K562 (cell line): ENCODE measurements around the gene IGF2R. TPM values are rescaled to one million over a fixed set of nuclear protein-coding genes. Genes with fewer than 3 reads are reported as not detected.
A peak's percentile ranks its signal among the peaks of the same experiment; 100 is the strongest.
"Not testable (repeated sequence)": the region's sequence is repeated elsewhere in the genome, so short reads cannot be mapped to it uniquely, and the experiment has no call there.

Source experiments
- ATAC-seq: fragments of 200-7000 bp; cut with Tn5 transposase; 3 replicates; pipeline ENCODE4 v1.9.1; 2020; ENCODE audit warnings: moderate library complexity
- BruUV-seq: library from RNA; stranded (reverse); fragments of 400-500 nt; replicated peaks from 2 replicates; lab custom pipeline; 2021; lab: Mats Ljungman, UMichigan
- CTCF ChIA-PET: fragments of 300-600 bp; formaldehyde crosslinking; extraction: SDS; loops from one replicate; lab custom pipeline; 2021; ENCODE audit warnings: low intra/inter-chr PET ratio; lab: Yijun Ruan, JAX
- POLR2A ChIA-PET: fragments of 300-600, 350-650 bp; sonication (Branson Sonifier 250); formaldehyde crosslinking; extraction: SDS; loops from one replicate; lab custom pipeline; 2021; ENCODE audit warnings: antibody characterized with exemption, inconsistent platforms; lab: Yijun Ruan, JAX
- DNase-seq, 4 experiments: peaks; one replicate each; pipeline versions ENCODE4 v3.0.0 to v3.0.0-alpha.2; 2011 to 2018; ENCODE audit warnings: low spot score in 3 of 4, mixed read lengths in 3 of 4; ENCODE audit errors: extremely low read depth in 1 of 4
- FAIRE-seq: peaks from 2 replicates; lab custom pipeline; 2011; peaks lifted over from hg19 to GRCh38; lab: Jason Lieb, UNC
- H2AFZ ChIP-seq: 2 replicates; pipeline ENCODE4 v1.6.0; 2011; ENCODE audit warnings: low read depth, low read length, control low read depth, inconsistent platforms
- H3K27ac ChIP-seq: fragments of 200-600 bp; 3 replicates; pipeline ENCODE4 v1.8.0; 2011; ENCODE audit warnings: low read depth, mild to moderate bottlenecking, control low read depth, inconsistent platforms, low read length, moderate library complexity, mixed read lengths; ENCODE audit errors: extremely low read depth
- H3K27me3 ChIP-seq, 2 experiments: fragments of 300-600 bp in 1 of 2; 2 replicates in 1 of 2; 3 replicates in 1 of 2; pipeline versions ENCODE4 v1.6.0 to v1.8.0; 2011; ENCODE audit warnings: inconsistent platforms in 2 of 2, low read length in 2 of 2, mild to moderate bottlenecking in 1 of 2, mixed read lengths in 1 of 2, moderate library complexity in 1 of 2; ENCODE audit not compliant: control insufficient read depth in 2 of 2, insufficient read depth in 2 of 2
- H3K36me3 ChIP-seq: fragments of 300-600 bp; 3 replicates; pipeline ENCODE4 v1.8.0; 2011; ENCODE audit warnings: mild to moderate bottlenecking, low read length, inconsistent platforms; ENCODE audit not compliant: control insufficient read depth, insufficient read depth
- H3K4me1 ChIP-seq, 2 experiments: fragments of 200-600 bp in 1 of 2; replicated peaks in 1 of 2; 2 replicates in 1 of 2; 3 replicates in 1 of 2; pipeline versions ENCODE4 v1.5.1 to v1.8.0; 2011; ENCODE audit warnings: inconsistent platforms in 2 of 2, low read length in 2 of 2, mild to moderate bottlenecking in 1 of 2, mixed read lengths in 1 of 2, moderate library complexity in 1 of 2; ENCODE audit not compliant: control insufficient read depth in 2 of 2, insufficient read depth in 2 of 2
- H3K4me2 ChIP-seq: 2 replicates; pipeline ENCODE4 v1.6.1; 2011; ENCODE audit warnings: low read length, control low read depth, inconsistent platforms, mixed read lengths; ENCODE audit not compliant: insufficient read depth
- H3K4me3 ChIP-seq: fragments of 200-600 bp; sonication (generic), shearing (Covaris generic); 2 replicates; pipeline ENCODE4 v1.5.1; 2016; ENCODE audit warnings: control low read depth, inconsistent platforms
- H3K79me2 ChIP-seq: fragments of 200-600 bp; 3 replicates; pipeline ENCODE4 v1.8.0; 2011; ENCODE audit warnings: low read length, inconsistent platforms; ENCODE audit not compliant: control insufficient read depth, insufficient read depth
- H3K9ac ChIP-seq, 2 experiments: 2 replicates each; pipeline versions ENCODE4 v1.6.0 to v1.6.1; 2011; ENCODE audit warnings: low read depth in 2 of 2, low read length in 2 of 2, control low read depth in 1 of 2, inconsistent platforms in 1 of 2, mild to moderate bottlenecking in 1 of 2, mixed read lengths in 1 of 2; ENCODE audit not compliant: insufficient read depth in 1 of 2
- H3K9me1 ChIP-seq: one replicate; pipeline ENCODE4 v1.6.0; 2011; ENCODE audit warnings: inconsistent platforms, mild to moderate bottlenecking, low read length, moderate library complexity; ENCODE audit not compliant: control insufficient read depth, insufficient read depth
- H3K9me3 ChIP-seq: replicated peaks from 2 replicates; pipeline ENCODE4 v1.5.1; 2011; ENCODE audit warnings: low read depth, low read length, inconsistent platforms; ENCODE audit not compliant: control insufficient read depth, insufficient read depth
- H4K20me1 ChIP-seq: replicated peaks from 2 replicates; pipeline ENCODE4 v1.6.1; 2011; ENCODE audit warnings: low read length, inconsistent platforms, mixed read lengths; ENCODE audit not compliant: control insufficient read depth, insufficient read depth
- ATF3 ChIP-seq, 2 experiments: fragments of 450-650 bp in 1 of 2; sonication (generic) in 1 of 2; formaldehyde crosslinking in 1 of 2; IDR thresholded peaks in 1 of 2; conservative IDR thresholded peaks in 1 of 2; 2 replicates each; pipeline versions ENCODE4 v1.6.1 to v1.8.1; 2016 to 2023; ENCODE audit warnings: mild to moderate bottlenecking in 2 of 2, moderate library complexity in 2 of 2, inconsistent platforms in 1 of 2, missing genetic modification reagents in 1 of 2
- C11orf30 ChIP-seq: fragments of 450-650 bp; IDR thresholded peaks from 2 replicates; pipeline ENCODE4 v1.6.1; 2016; ENCODE audit warnings: low read depth, mild to moderate bottlenecking
- ESRRB ChIP-seq: fragments of 250-450 bp; sonication (Bioruptor Pico); IDR thresholded peaks from 2 replicates; pipeline ENCODE4 v1.5.0; 2020; ENCODE audit warnings: mild to moderate bottlenecking, moderate library complexity, borderline replicate concordance
- GTF2B ChIP-seq: IDR thresholded peaks from 2 replicates; pipeline ENCODE4 v1.6.1; 2011; ENCODE audit not compliant: insufficient read length; ENCODE audit errors: extremely low read depth
- MAFG ChIP-seq: fragments of 450-650 bp; conservative IDR thresholded peaks from 2 replicates; pipeline ENCODE4 v1.6.1; 2016; ENCODE audit warnings: missing genetic modification characterization, missing compliant biosample characterization
- NONO ChIP-seq, 2 experiments: fragments of 200-400 bp in 1 of 2; fragments of 450-650 bp in 1 of 2; formaldehyde crosslinking in 1 of 2; IDR thresholded peaks; 2 replicates each; pipeline ENCODE4 v1.6.1; 2017; ENCODE audit warnings: low read depth in 2 of 2, mild to moderate bottlenecking in 2 of 2, moderate library complexity in 2 of 2, low read length in 1 of 2
- THRAP3 ChIP-seq: fragments of 450-650 bp; IDR thresholded peaks from 2 replicates; pipeline ENCODE4 v1.6.1; 2016; ENCODE audit warnings: mild to moderate bottlenecking, inconsistent platforms, borderline replicate concordance
- ZNF316 ChIP-seq: fragments of 450-650 bp; IDR thresholded peaks from 2 replicates; pipeline ENCODE4 v1.6.1; 2016
- ZNF431 ChIP-seq: sonication (generic); formaldehyde crosslinking; IDR thresholded peaks from 2 replicates; pipeline ENCODE4 v1.8.0; 2022; ENCODE audit warnings: mild to moderate bottlenecking, missing genetic modification reagents
- WGBS: fragments of 100-300 bp; shearing (Covaris generic); methylation state at CpG from one replicate; pipeline ENCODE4 v1.1.6; 2016; ENCODE audit warnings: low coverage, mixed read lengths; ENCODE audit not compliant: insufficient coverage; ENCODE audit errors: missing lambda C conversion rate; 5-methylcytosine and 5-hydroxymethylcytosine counted together
- in situ Hi-C: fragments of 300-500 bp; cut with MboI; formaldehyde crosslinking; loops from 4 replicates; pipeline ENCODE4 v1.15.0; 2018; ENCODE audit warnings: inconsistent platforms, mixed read lengths
- intact Hi-C: fragments of 100-400 bp; cut with micrococcal nuclease; formaldehyde crosslinking; loops from 2 replicates; pipeline ENCODE4 v1.14.2; 2022
- polyA plus RNA-seq, 8 experiments: library from polyadenylated mRNA; depleted of rRNA in 4 of 8; stranded (reverse) in 5 of 8; unstranded in 3 of 8; fragments of >200 nt; fragmentation: Nextera tagmentation in 2 of 8; fragmentation: Illumina TruSeq in 1 of 8; extraction: Ambion mirVana in 2 of 8; extraction: Trizol in 1 of 8; gene quantifications; 2 replicates each; pipeline versions ENCODE4 v1.2.1 to v1.2.3, GENCODE V29; 2011 to 2014; ENCODE audit warnings: inconsistent platforms in 1 of 8, missing spikeins in 1 of 8
- total RNA-seq, 7 experiments: library from RNA; depleted of rRNA in 6 of 7; stranded (reverse); fragments of >200 nt in 6 of 7; fragmentation: Illumina TruSeq in 2 of 7; extraction: Trizol in 2 of 7; gene quantifications; 2 replicates each; pipeline versions ENCODE4 v1.2.1 to v1.2.3, GENCODE V29; 2011 to 2021; ENCODE audit warnings: low replicate concordance in 1 of 7

The IGF2R gene
- total and polyA plus RNA-seq, 9 of the 15 experiments (the other 6 are each of a cell fraction or from before 2014, with no cell fraction given), result 3.5 to 92.3 (median 34.5) TPM

GRCh38 chr6:159924150-159924549, 44.7 kb upstream of the IGF2R start:
- POLR2A ChIA-PET, H3K36me3 ChIP-seq, intact Hi-C loops, in situ Hi-C loops, H4K20me1 ChIP-seq, H3K9ac ChIP-seq, H3K27ac ChIP-seq, CTCF ChIA-PET, BruUV-seq, DNase-seq, H3K4me1 ChIP-seq, H3K4me3 ChIP-seq, ATAC-seq, H3K9me1 ChIP-seq, H2AFZ ChIP-seq, FAIRE-seq, H3K27me3 ChIP-seq, H3K4me2 ChIP-seq, H3K79me2 ChIP-seq, H3K9me3 ChIP-seq: not testable (repeated sequence)
- 0% methylated on average over 2 of the region's 2 CpGs for WGBS
- peak; percentile 95 for TF ChIP-seq ZNF431 (CRISPR knock-in tag)

- H2AFZ ChIP-seq, result no peak overlapping the region
- no peaks in the 10 kb centered on the region for H3K9me1 ChIP-seq
- no peak overlapping the region for H3K4me3 ChIP-seq
- no peaks in the 10 kb centered on the region for H4K20me1 ChIP-seq
- POLR2A ChIA-PET, result interaction anchor here (0.5 kb wide), 1 partner anchor 82 kb away, joined by 3 read pairs; no protein-coding TSS in a partner anchor
- no peaks in the 10 kb centered on the region; a peak in 1 of 5 replicates for H3K4me1 ChIP-seq
- H3K9ac ChIP-seq, result no peak overlapping the region
- H3K27ac ChIP-seq, result no peak overlapping the region
- DNase-seq (no peak), ATAC-seq (no peak), FAIRE-seq (no peak)
- TF ChIP-seq GTF2B (no peak), THRAP3 (no peak), ATF3 (IDR thresholded peaks at IDR 0.05) (peak; percentile 42; the same call in 1 of the 2 replicates), ATF3 (CRISPR knock-in tag; conservative IDR thresholded peaks at IDR 0.05) (no peak), C11orf30 (peak; percentile 52; the same call in 1 of the 2 replicates), NONO (IDR thresholded peaks at IDR 0.05; ENCODE audit: low read depth in 2 of 2, low read length in 1 of 2) (no peak), ZNF316 (peak; percentile 65), ESRRB (CRISPR knock-in tag) (no peak), MAFG (tag) (0 out of 2 replicates have a peak, but pooled peaks have one; percentile 29)
- no peaks in the 10 kb centered on the region for H3K36me3 ChIP-seq
- intact Hi-C loops, result no loop called here
- H3K27me3 ChIP-seq, result peaks cover 0 to under 1% of the 10 kb centered on the region in 2 experiments; a peak in 2 of 5 replicates
- 0 out of 2 replicates have a peak, but pooled peaks cover 2% of the 10 kb centered on the region for H3K9me3 ChIP-seq
- BruUV-seq, result no TSS peak
- H3K79me2 ChIP-seq, result no peaks in the 10 kb centered on the region
- in situ Hi-C loops, result no loop called here
- CTCF ChIA-PET, result no interaction called here
- 5% methylated on average over 5 of the region's 5 CpGs for WGBS
- H3K4me2 ChIP-seq, result no peak overlapping the region
Measured at GRCh38 chr6:159926542-159927203, 42.2 kb upstream of the IGF2R start.
